ENCODE measurements around the gene RPS19.

DNA sequence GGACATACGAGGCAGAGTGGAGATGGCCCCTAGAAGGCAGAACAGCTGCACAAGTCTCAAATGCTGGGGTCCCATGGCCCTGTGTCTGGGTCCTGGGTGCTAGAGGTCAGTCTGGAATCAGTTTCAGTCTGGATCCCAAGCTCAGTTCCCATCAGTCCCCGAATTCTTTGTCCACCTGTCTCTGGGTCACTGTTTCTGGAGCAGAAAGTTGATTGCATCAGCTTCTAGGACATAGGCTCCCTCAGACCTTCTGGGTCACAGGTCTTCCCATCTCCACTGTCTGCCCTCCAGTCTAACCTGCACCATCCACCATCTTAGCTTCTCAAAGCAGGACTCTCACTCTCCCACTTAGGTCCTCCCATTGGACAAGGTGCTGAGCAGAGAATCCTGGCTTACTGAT is 20.8 kb upstream of the RPS19 start:
- TF ChIP-seq, protein P1, sequence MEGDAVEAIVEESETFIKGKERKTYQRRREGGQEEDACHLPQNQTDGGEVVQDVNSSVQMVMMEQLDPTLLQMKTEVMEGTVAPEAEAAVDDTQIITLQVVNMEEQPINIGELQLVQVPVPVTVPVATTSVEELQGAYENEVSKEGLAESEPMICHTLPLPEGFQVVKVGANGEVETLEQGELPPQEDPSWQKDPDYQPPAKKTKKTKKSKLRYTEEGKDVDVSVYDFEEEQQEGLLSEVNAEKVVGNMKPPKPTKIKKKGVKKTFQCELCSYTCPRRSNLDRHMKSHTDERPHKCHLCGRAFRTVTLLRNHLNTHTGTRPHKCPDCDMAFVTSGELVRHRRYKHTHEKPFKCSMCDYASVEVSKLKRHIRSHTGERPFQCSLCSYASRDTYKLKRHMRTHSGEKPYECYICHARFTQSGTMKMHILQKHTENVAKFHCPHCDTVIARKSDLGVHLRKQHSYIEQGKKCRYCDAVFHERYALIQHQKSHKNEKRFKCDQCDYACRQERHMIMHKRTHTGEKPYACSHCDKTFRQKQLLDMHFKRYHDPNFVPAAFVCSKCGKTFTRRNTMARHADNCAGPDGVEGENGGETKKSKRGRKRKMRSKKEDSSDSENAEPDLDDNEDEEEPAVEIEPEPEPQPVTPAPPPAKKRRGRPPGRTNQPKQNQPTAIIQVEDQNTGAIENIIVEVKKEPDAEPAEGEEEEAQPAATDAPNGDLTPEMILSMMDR (IDR thresholded peaks at IDR 0.05) = no peak
- TF ChIP-seq POLR2A (IDR thresholded peaks at IDR 0.05) (no peak), EP300 (IDR thresholded peaks at IDR 0.05) (no peak), POLR2AphosphoS5 (IDR thresholded peaks at IDR 0.05) (no peak)

All from suprapubic skin (tissue), 4 donors.